Epithelial cell of esophagus (primary cell): ENCODE data around the gene C12orf60.

ENCODE experiments used
- DNase-seq: peaks from one replicate; pipeline ENCODE4 v3.0.0; 2010; ENCODE audit warnings: low read depth
- H3K4me3 ChIP-seq: 2 replicates; pipeline ENCODE4 v1.5.1; 2011; ENCODE audit warnings: mild to moderate bottlenecking, low read length, control low read depth
- CTCF ChIP-seq: IDR thresholded peaks from 2 replicates; pipeline ENCODE4 v1.5.1; 2011; ENCODE audit warnings: low read depth, mild to moderate bottlenecking, low read length, control low read depth, inconsistent platforms; ENCODE audit not compliant: insufficient read depth; ENCODE audit errors: missing control alignments

C12orf60 gene

GRCh38 chr12:14779834-14780233 is 23.6 kb upstream of the C12orf60 start:
- no peak for DNase-seq
- no peak for TF ChIP-seq CTCF
- H3K4me3 ChIP-seq = no peak overlapping the region

GRCh38 chr12:14780859-14781258 is 22.6 kb upstream of the C12orf60 start:
- no peak overlapping the region for H3K4me3 ChIP-seq
- DNase-seq = no peak
- TF ChIP-seq CTCF = no peak

GRCh38 chr12:14781563-14781962 is 21.9 kb upstream of the C12orf60 start:
- no peak for TF ChIP-seq CTCF

GRCh38 chr12:14782756-14783155 is 20.7 kb upstream of the C12orf60 start:
- H3K4me3 ChIP-seq = no peak overlapping the region
- TF ChIP-seq CTCF = no peak
- DNase-seq = no peak

More at GRCh38 chr12:14781563-14781962, 21.9 kb upstream of the C12orf60 start:
- no peak overlapping the region for H3K4me3 ChIP-seq
- no peak for DNase-seq

- DNase-seq = no peak
- TF ChIP-seq CTCF = no peak
- no peak overlapping the region for H3K4me3 ChIP-seq
Measured at GRCh38 chr12:14784471-14784870, 19.0 kb upstream of the C12orf60 start.

GRCh38 chr12:14785568-14785967 is 17.9 kb upstream of the C12orf60 start:
- DNase-seq = no peak

More at GRCh38 chr12:14785568-14785967, 17.9 kb upstream of the C12orf60 start:
- no peak for TF ChIP-seq CTCF
- no peak overlapping the region for H3K4me3 ChIP-seq
